ENCODE results near the gene RNF14.
"Not testable (repeated sequence)": the region's sequence is repeated elsewhere in the genome, so short reads cannot be mapped to it uniquely, and the experiment has no call there.

RNF14 gene

DNA sequence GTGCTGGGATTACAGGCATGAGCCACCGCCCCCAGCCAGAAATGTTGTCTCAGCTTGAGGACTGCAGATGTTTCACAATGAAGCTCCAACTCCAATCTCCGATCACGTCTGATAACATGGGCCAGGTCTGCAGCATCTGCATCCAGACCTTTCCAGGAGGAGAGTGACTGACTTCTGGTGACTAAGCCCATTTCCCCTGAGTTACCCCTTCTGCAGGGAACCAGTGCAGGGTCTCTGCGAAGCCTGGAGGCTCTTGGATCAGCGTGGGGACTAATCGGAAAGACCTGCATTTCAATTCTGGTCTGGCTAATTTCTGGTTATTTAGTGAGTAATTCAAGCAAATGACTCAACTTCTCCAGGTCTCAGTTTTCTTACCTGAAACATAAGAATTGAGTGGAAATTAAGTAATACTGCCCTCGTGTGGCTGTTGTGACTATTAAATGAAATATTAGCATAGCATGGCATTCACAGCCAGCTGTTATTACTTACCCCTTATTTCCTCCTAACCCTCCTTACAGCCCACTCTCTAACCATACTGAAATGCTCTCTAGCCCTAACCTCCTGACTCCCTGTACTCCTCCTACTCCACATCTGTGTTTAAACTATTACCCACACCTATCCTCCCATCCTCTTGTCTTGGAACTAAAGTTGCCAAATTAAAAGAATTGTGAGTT lies 46.1 kb downstream of the RNF14 start:
- DNase-seq (ENCODE audit: low spot score): peak; percentile 67

DNA sequence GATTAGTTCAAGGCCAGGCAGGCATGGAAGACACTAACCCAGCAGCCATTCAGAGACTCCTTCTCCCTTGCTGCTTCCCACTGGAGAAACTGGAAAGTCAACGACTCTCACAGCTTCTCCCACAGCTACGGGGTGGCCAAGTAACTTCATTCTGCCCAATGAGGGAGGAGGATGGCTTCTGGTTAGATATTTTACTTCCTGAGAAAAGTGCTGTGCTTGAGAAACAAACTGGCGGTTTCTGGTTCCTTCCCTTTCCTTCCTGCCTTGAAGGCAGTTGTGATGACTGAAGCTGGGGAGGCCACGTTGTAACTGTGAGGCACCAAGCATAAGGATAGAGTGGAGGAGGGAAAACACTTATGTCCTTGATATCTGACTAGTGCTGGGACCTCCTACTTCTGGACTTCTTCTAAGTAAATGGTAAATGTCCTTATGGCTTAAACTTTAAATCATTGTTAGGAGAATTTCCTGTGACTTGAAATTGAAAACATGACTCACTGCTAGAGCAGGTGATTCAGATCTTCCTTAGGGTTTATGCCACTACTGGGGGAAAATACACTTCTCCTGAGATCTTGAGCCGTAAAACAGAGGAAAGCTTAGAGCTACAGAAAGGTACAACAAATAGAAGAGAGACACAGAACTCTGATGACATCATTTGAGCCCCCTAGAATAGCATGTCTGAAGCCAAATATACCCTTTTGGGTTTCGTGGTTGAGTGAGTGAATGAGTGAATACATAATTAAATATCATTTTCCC lies 47.1 kb downstream of the RNF14 start:
- no peak for DNase-seq (ENCODE audit: low spot score)

DNA sequence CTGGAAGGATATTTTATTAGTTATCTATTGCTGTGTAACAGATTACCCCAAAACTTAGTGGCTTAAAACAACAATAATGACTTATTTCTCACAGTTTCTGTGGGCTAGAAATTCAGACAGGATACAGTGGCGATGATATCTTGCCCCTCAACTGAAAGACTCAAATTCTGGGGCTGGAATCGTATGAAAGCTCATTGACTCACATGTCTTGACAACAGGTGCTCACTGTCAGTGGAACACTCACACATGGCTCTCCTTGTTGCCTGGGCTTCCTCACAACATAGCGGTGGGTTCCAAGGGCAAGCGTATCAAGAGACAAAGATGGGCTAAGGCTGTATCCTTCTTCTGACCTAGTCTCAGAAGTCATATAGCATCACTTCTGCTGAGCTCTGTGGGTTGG lies 47.7 kb downstream of the RNF14 start:
- DNase-seq (ENCODE audit: low spot score): no peak

DNA sequence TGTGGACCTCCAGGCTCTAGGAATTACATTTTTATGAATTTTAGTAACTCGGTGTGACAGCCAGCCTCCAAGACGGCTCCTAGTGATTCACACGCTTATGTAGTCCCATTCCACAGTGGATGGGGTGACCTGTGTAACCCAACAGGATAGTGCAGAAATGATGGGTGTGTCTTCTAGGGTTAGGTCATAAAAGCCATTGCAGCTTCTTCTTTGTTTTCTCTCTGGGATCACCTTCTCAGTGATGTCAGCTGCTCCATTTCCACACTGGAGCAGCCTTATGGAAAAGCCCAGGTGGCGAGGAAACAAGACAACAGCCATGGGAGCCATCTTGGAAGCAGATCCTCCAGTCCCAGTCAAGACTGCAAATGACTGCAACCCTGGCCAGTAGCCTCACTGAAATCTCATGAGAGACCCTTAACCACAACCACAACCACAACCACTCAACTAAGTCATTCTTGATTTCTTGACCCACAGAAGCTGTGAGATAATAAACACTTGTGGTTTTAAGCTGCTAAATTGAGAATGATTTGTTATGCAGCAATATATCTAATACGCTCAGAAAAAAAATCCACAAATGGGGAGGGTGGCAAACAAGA lies 49.0 kb downstream of the RNF14 start:
- DNase-seq (ENCODE audit: low spot score): peak; percentile 30

DNA sequence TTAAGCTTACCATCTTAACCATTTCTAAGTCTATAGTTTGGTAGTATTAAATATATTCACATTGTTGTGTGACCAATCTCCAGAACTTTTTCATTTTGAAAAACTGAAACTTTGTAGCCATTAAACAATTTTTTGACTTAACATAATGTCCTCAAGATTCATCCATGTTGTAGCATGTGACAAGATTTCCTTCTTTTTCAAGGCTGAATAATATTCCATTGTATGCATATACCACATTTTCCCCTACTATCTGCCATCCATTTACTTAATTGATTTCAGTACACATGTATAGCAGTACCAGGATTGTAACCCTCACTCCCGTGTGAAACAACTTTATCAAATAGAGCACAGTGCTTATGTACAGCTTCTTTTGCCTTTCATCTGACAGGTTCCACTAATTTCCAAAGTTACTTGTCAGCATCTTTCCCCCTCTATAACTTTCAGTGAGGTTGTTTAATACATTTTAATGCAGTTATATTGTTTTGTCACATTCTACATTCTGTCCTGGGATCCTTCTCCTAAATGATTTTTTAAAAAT lies 51.3 kb downstream of the RNF14 start:
- no peak for DNase-seq (ENCODE audit: low spot score)

DNA sequence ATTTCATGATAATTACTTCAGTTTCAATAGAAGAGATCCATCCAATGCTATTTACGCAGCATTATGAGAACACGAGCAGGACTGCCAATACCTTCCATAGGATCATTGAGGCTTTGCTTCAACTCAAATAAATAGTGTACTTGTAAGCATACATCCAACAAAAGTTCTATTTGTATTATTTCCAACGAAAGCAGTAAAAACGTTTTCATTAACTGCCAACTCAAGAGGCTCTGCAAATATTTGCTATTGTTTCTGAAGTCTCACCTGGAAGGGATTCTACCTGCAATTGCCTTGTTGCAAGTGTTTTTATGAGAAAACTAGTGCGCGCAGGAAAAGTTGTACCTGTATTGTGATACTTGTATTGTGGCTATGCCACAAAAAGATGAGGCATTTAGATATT lies 54.9 kb downstream of the RNF14 start:
- DNase-seq (ENCODE audit: low spot score): no peak

DNA sequence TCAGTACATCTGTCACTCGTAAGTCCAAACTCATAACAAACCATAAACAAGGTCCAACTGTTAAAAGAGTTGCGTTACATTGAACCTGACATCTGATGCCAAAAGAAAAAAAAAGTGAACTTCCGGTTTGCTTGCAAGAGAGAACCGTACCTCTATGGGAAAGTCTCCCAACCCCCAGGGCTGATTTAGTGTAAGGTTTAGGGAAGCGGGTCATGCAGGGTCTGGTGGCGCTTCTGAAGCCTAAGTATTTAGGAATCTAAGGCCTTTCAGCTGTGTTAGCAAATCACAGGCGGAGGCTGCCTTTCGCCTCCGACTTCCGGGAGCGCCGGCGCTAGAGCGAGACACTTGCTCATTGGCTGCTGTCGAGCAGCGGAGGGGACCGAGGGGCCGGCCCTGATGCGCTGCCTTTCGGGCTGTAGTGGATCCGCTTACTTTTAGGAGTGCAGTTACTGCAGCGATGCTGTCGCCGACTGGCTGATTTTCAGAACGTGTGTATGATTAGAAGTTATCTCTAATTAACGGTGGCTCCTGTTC lies 55.9 kb downstream of the RNF14 start:
- peak; percentile 95 for DNase-seq (ENCODE audit: low spot score)

DNA sequence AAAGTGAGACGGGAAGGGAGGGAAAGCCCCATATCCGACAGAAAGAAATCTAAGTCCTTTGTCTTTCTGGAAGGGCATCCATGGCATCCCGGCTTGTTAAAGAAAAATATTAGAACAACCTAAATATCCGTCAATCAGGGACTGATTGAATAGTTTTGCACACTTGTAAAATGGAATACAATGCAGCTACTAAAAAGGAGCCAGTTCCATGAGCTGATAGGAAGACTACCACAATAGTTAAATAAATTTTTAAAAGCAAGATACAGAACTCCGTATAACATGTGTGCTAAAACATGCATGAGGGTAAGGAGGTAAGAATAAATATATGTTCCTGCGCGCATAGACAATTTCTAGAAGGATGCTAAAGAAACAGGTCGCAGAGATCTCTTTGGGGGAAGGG lies 56.7 kb downstream of the RNF14 start:
- no peak for DNase-seq (ENCODE audit: low spot score)

DNA sequence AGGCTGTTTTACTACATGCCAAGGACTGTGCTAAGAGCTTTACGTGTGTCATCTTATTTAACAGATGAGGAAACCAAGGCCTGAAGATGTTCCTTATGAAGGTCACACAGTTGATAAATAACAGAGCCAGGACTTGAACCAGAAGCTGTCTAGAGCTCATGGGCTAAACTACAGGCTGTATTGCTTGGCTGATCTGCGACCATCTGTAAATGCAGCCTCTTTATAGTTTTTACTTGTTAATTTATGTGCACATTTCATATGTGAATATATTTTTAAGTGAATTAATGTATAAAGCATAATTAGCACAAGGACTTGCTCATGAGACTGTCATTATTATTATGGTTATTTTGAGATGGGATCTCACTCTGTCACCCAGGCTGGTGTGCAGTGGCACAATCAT lies 63.2 kb downstream of the RNF14 start:
- DNase-seq (ENCODE audit: low spot score): no peak

DNA sequence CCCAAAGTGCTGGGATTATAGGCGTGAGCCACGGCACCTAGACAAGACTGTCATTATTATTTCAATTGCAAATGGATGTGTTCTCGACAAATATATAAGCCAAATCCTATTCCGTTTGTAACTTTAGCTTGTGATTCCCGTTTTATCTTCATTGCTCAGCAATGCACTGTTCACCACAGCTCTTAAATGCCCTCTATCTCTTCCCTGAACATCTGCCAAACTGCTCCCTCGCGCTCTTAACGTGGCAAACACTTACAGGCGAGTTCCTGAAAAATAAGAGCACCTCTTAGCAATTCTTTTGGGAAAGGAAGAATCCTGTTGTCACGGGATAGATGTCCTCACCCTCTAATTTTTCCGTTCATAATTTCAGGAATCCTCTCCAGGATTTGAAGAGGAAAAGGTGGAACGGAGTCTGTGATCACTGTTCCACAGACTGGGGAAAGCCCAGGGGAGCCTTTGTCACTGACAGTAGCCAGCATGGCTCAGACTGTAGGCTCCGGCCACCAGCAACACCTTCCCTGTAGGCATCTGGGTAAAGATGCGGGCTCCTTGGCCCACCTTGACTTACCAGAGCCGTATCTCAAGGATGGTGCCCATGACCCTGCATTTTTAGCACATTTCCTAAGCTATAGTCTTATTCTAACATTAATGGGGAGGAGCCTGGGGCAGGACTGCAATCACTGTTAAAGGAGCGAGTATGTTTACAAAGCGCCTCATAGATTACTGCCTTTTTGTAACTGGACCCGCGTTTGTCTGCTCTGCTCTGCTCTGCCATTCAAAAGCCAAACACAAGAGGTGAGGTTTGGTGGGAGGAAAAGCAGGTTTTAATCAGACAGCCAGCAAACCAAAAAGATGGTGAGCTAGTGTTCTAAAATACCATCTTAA lies 64.1 kb downstream of the RNF14 start:
- no peak for DNase-seq (ENCODE audit: low spot score)

DNA sequence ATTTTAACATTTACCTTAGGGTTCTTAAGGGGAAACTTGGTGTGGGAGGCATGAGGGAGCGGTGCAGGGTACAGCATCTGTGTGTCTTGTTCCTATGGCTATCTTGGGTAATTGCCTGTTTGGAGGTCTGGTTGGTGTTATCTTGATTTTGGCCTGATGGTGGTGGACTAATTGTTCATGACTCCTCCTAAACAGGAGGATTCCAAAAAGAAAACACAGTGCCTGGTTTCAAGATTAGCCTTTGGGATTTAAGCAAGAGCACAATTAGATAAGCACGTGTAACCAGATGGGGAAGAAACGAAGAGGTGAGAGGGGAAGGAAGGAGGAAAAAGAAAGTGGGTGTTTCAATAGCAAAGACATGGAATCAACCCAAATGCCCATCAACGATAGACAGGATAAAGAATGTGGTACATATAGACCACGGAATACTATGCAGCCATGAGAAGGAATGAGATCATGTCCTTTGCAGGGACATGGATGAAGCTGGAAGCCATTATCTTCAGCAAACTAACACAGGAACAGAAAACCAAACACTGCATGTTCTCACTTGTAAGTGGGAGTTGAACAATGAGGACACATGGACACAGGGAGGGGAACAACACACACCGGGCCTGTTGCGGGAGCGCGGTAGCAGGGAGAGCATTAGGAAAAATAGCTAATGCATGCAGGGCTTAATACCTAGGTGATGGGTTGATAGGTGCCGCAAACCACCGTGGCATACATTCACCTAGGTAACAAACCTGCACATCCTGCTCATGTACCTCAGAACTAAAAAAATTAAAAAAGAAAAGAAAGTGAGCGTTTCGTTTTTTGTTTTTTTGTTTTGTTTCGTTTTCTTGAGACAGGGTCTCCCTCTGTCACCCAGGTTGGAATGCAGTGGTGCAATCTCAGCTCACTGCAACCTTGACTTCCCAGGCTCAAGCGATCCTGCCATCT lies 65.0 kb downstream of the RNF14 start:
- not testable (repeated sequence) for DNase-seq (ENCODE audit: low spot score)

DNA sequence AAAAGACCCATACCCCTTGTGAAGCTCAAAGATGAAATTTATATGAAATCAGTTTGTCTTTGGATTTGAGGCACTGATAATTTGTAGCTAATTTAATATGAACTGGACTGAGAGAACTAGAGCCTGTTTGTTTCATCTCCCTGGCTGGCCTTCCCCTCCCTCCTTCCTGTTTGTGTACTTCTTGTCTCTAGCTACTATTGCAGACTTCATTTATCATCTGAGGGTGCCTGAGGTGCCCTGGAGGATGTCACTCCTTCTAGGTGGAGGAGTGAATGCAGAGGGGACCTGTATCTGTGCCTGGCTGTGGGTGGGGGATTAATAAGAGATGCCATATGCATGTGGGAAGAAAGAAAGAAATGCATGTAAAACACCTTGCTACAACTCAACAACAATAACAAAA lies 66.1 kb downstream of the RNF14 start:
- DNase-seq (ENCODE audit: low spot score): no peak

DNA sequence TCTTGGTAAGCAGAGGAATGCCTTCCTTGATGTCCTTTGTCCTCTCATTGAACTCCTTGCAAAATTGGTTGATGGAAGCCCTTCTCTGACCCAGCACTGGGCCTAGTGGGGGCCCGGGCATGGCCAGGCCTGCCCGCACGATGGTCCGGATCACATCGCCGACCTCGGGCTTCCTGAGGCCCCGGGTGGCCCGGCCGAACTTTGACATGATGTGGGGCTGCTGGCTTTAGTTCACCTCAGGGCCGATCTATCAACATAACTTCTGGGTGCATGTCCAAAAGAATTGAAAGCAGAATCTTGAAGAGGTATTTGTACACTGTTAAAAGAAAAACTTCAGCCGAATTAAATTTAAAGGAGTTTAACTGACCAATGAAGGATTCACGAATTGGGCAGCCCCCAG lies 68.0 kb downstream of the RNF14 start:
- no peak for DNase-seq (ENCODE audit: low spot score)

DNA sequence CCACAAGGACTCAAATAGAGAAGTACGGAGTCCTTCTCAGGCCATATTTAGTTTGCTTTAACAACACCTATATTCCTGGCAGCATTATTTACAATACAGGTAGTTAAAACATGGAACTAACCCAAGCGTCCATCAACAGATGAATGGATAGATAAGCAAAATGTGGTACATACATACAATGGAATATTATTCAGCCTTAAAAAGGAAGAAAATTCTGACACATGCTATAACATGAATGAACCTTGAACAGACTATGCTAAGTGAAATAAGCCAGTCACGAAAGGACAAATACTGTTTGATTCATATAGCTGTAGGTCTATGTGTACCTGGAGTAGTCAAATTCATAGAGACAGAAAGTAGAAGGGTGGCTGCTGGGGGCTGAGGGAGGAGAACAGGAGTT lies 68.7 kb downstream of the RNF14 start:
- DNase-seq (ENCODE audit: low spot score): not testable (repeated sequence)

DNA sequence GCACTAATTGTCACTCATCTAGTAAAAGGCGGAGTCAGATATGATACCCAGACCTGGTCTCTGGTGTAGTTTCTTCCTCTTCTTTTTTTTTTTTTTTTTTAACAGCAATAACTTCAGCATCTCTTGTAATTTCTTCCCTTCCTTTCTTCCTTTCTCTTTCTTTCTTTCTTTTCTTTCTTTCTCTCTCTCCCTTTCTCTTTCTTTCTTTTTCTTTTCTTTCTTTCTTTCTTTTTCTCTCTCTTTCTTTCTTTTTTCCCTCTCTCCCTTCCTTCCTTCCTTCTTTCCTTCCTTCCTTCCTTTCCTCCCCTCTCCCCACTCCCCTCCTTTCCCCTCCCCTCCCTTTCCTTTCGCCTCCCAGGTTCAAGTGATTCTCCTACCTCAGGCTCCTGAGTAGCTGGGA lies 69.8 kb downstream of the RNF14 start:
- DNase-seq (ENCODE audit: low spot score): no peak

Data from germinal center (tissue), 1 donor.